ENCODE measurements around the gene HECTD4.
"Not testable (repeated sequence)": the region's sequence is repeated elsewhere in the genome, so short reads cannot be mapped to it uniquely, and the experiment has no call there.

HECTD4 gene

GRCh38 chr12:112342587-112342986, 39.6 kb downstream of the HECTD4 start:
- Histone ChIP-seq H4K20me1 (ENCODE audit: insufficient read depth, low read length, poor library complexity, severe bottlenecking) (peaks cover 22% of the 10 kb centered on the region), H3K27me3 (ENCODE audit: insufficient read depth, low read length, poor library complexity, severe bottlenecking) (no peaks in the 10 kb centered on the region), H3K4me1 (ENCODE audit: insufficient read depth, low read length, poor library complexity, severe bottlenecking) (peaks cover 28% of the 10 kb centered on the region), H3K9me3 (ENCODE audit: insufficient read depth, low read depth, low read length) (no peaks in the 10 kb centered on the region), H3K4me2 (ENCODE audit: low read depth, low read length, poor library complexity, severe bottlenecking) (no peak overlapping the region), H3K9ac (ENCODE audit: low read depth, low read length, poor library complexity, severe bottlenecking) (no peak overlapping the region), H3K4me3 (ENCODE audit: low read length, poor library complexity, severe bottlenecking) (no peak overlapping the region), H3K79me2 (ENCODE audit: insufficient read depth, low read length) (peaks cover 90% of the 10 kb centered on the region), H3K36me3 (ENCODE audit: insufficient read depth, low read length) (no peaks in the 10 kb centered on the region), H3F3A (ENCODE audit: low read depth) (no peaks in the 10 kb centered on the region), H3K9me2 (replicated peaks; ENCODE audit: low read depth, low read length) (no peaks in the 10 kb centered on the region), H2AFZ (ENCODE audit: low read length) (no peak overlapping the region)
- no peak for TF ChIP-seq EZH2phosphoT487 (IDR thresholded peaks at IDR 0.05; ENCODE audit: borderline replicate concordance)
- no peak for TF ChIP-seq CTCF (conservative IDR thresholded peaks at IDR 0.05; ENCODE audit: low read length)

- no peak overlapping the region for H3K4me2 ChIP-seq (ENCODE audit: low read depth, low read length, poor library complexity, severe bottlenecking)
- H3F3A ChIP-seq (ENCODE audit: low read depth) = no peaks in the 10 kb centered on the region
- H3K4me1 ChIP-seq (ENCODE audit: insufficient read depth, low read length, poor library complexity, severe bottlenecking) = peaks cover 20% of the 10 kb centered on the region
- no peak for TF ChIP-seq CTCF (conservative IDR thresholded peaks at IDR 0.05; ENCODE audit: low read length)
- TF ChIP-seq EZH2phosphoT487 (IDR thresholded peaks at IDR 0.05; ENCODE audit: borderline replicate concordance) = no peak
- H3K9ac ChIP-seq (ENCODE audit: low read depth, low read length, poor library complexity, severe bottlenecking) = no peak overlapping the region
- H3K9me2 ChIP-seq (replicated peaks; ENCODE audit: low read depth, low read length) = no peaks in the 10 kb centered on the region
- peaks cover 84% of the 10 kb centered on the region for H3K79me2 ChIP-seq (ENCODE audit: insufficient read depth, low read length)
- H3K4me3 ChIP-seq (ENCODE audit: low read length, poor library complexity, severe bottlenecking) = no peak overlapping the region
- H3K27me3 ChIP-seq (ENCODE audit: insufficient read depth, low read length, poor library complexity, severe bottlenecking) = no peaks in the 10 kb centered on the region
- H4K20me1 ChIP-seq (ENCODE audit: insufficient read depth, low read length, poor library complexity, severe bottlenecking) = peaks cover 17% of the 10 kb centered on the region
- no peak overlapping the region for H2AFZ ChIP-seq (ENCODE audit: low read length)
- H3K36me3 ChIP-seq (ENCODE audit: insufficient read depth, low read length) = no peaks in the 10 kb centered on the region
- H3K9me3 ChIP-seq (ENCODE audit: insufficient read depth, low read depth, low read length) = no peaks in the 10 kb centered on the region
These were observed 41.0 kb downstream of the HECTD4 start for GRCh38 chr12:112341046-112341825.

GRCh38 chr12:112340230-112340629, 42.0 kb downstream of the HECTD4 start:
- H3K4me1 ChIP-seq (ENCODE audit: insufficient read depth, low read length, poor library complexity, severe bottlenecking) = peaks cover 12% of the 10 kb centered on the region
- H3K9me2 ChIP-seq (replicated peaks; ENCODE audit: low read depth, low read length) = no peaks in the 10 kb centered on the region
- H3F3A ChIP-seq (ENCODE audit: low read depth) = no peaks in the 10 kb centered on the region
- H4K20me1 ChIP-seq (ENCODE audit: insufficient read depth, low read length, poor library complexity, severe bottlenecking) = peaks cover 17% of the 10 kb centered on the region
- no peak overlapping the region for H3K4me2 ChIP-seq (ENCODE audit: low read depth, low read length, poor library complexity, severe bottlenecking)
- peaks cover 84% of the 10 kb centered on the region for H3K79me2 ChIP-seq (ENCODE audit: insufficient read depth, low read length)
- no peak overlapping the region for H3K4me3 ChIP-seq (ENCODE audit: low read length, poor library complexity, severe bottlenecking)
- H3K9ac ChIP-seq (ENCODE audit: low read depth, low read length, poor library complexity, severe bottlenecking) = no peak overlapping the region
- no peaks in the 10 kb centered on the region for H3K27me3 ChIP-seq (ENCODE audit: insufficient read depth, low read length, poor library complexity, severe bottlenecking)
- TF ChIP-seq CTCF (conservative IDR thresholded peaks at IDR 0.05; ENCODE audit: low read length) (no peak), EZH2phosphoT487 (IDR thresholded peaks at IDR 0.05; ENCODE audit: borderline replicate concordance) (no peak)
- H2AFZ ChIP-seq (ENCODE audit: low read length) = no peak overlapping the region
- H3K36me3 ChIP-seq (ENCODE audit: insufficient read depth, low read length) = no peaks in the 10 kb centered on the region
- no peaks in the 10 kb centered on the region for H3K9me3 ChIP-seq (ENCODE audit: insufficient read depth, low read depth, low read length)

- not testable (repeated sequence) for H3K9me3 ChIP-seq (ENCODE audit: insufficient read depth, low read depth, low read length); H3K9me2 ChIP-seq (replicated peaks; ENCODE audit: low read depth, low read length); H3K4me1 ChIP-seq (ENCODE audit: insufficient read depth, low read length, poor library complexity, severe bottlenecking); H3K9ac ChIP-seq (ENCODE audit: low read depth, low read length, poor library complexity, severe bottlenecking); H3K4me3 ChIP-seq (ENCODE audit: low read length, poor library complexity, severe bottlenecking); H2AFZ ChIP-seq (ENCODE audit: low read length); H3K4me2 ChIP-seq (ENCODE audit: low read depth, low read length, poor library complexity, severe bottlenecking); H3K27me3 ChIP-seq (ENCODE audit: insufficient read depth, low read length, poor library complexity, severe bottlenecking); H3F3A ChIP-seq (ENCODE audit: low read depth); H3K36me3 ChIP-seq (ENCODE audit: insufficient read depth, low read length)
- peaks cover 11% of the 10 kb centered on the region for H4K20me1 ChIP-seq (ENCODE audit: insufficient read depth, low read length, poor library complexity, severe bottlenecking)
- peaks cover 69% of the 10 kb centered on the region for H3K79me2 ChIP-seq (ENCODE audit: insufficient read depth, low read length)
These were observed 47.2 kb downstream of the HECTD4 start for GRCh38 chr12:112334999-112335398.

Measured in Loucy (cell line).